Gastrocnemius medialis (tissue), 4 donors: ENCODE data around the gene FAM107A.

Source experiments
- POLR2A ChIP-seq, 2 donors: fragments of 450-650 bp; IDR thresholded peaks; one replicate each; pipeline ENCODE4 v1.6.1; 2017; ENCODE audit warnings: antibody characterized with exemption in 2 of 2, mild to moderate bottlenecking in 2 of 2, moderate library complexity in 2 of 2
- TF ChIP-seq, protein P1 (sequence below), 5 experiments: fragments of 450-650 bp in 3 of 5; fragments of 200-600 bp in 2 of 5; sonication (generic) in 2 of 5; IDR thresholded peaks in 4 of 5; conservative IDR thresholded peaks in 1 of 5; 1 replicate in 4 of 5; 2 replicates in 1 of 5; pipeline ENCODE4 v1.5.1; 2016 to 2019; ENCODE audit warnings: antibody characterized with exemption in 5 of 5, mild to moderate bottlenecking in 3 of 5, moderate library complexity in 3 of 5

DNA sequence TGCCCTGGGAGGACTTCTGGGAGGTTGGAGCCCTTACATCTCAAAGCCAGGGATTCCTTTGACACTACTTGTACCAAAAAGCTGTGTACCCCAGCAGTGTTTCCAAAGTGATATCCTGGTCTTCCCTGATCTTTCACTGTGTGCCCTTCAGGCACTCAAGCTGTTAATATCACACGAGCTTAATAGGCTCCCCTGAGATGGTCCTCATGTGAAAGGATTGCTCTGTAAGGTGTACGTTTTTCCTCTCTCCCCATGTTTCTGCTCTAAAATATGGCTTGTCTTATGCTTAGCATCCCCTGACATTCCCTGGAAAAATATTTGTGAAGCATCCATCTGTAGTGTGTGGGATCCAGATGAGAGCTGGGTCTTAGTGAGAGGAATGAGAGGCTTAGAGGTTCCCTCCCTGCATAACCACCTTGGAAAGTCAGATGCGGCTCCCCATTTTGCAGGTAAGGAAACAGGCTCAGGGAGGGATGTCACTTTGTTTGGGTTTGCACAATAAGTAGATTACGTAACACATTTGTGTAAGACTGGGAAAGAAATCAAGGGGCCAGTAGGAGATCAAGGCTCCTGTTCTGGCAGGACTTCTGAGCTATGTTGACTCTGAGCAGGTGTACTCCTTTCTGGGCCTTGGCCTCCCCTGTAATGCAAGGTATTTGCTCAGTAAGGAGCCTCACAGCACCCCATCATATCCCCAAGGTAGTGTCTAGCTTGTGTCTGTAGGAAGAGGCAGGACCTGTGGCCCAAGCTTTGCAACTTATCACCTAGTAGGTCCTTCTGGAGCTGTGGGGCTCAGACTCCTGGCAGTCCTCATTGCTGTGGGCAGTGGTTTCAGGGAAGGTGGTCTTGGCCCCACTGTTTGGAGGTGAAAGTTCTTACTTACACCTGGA is 39.5 kb downstream of the FAM107A start:
- TF ChIP-seq, protein P1, sequence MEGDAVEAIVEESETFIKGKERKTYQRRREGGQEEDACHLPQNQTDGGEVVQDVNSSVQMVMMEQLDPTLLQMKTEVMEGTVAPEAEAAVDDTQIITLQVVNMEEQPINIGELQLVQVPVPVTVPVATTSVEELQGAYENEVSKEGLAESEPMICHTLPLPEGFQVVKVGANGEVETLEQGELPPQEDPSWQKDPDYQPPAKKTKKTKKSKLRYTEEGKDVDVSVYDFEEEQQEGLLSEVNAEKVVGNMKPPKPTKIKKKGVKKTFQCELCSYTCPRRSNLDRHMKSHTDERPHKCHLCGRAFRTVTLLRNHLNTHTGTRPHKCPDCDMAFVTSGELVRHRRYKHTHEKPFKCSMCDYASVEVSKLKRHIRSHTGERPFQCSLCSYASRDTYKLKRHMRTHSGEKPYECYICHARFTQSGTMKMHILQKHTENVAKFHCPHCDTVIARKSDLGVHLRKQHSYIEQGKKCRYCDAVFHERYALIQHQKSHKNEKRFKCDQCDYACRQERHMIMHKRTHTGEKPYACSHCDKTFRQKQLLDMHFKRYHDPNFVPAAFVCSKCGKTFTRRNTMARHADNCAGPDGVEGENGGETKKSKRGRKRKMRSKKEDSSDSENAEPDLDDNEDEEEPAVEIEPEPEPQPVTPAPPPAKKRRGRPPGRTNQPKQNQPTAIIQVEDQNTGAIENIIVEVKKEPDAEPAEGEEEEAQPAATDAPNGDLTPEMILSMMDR (IDR thresholded peaks at IDR 0.05 in 4 of 5, conservative IDR thresholded peaks at IDR 0.05 in 1 of 5), result no peak
- TF ChIP-seq POLR2A (IDR thresholded peaks at IDR 0.05), result no peak
